GM19463 (cell line): ENCODE measurements around the gene NYAP1.

Experiments used
- ATAC-seq: cut with Tn5 transposase; IDR thresholded peaks from one replicate; pipeline ENCODE4 v1.9.1; 2021; ENCODE audit warnings: mild to moderate bottlenecking, moderate library complexity; ENCODE audit not compliant: unreplicated experiment

NYAP1 gene

DNA sequence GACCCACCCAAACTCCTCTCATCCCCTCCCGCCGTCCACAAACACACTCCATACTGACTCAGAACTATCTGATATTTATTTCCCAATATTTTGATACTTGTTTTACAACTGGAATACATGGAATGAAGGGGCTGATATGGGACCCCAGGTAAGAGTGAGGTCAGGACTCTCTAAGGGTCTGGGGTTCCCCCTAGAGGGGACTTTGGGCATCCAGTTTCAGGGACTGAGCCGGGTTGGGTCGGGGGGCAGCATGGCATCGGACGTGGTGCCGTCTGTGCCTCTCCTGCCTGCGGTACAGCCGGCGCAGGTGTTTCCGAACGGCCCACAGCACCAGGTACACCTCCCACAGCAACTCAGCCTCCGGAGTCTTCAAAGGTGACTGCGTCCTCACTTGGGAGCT, 27.2 kb upstream of the NYAP1 start:
- ATAC-seq, result no peak

DNA sequence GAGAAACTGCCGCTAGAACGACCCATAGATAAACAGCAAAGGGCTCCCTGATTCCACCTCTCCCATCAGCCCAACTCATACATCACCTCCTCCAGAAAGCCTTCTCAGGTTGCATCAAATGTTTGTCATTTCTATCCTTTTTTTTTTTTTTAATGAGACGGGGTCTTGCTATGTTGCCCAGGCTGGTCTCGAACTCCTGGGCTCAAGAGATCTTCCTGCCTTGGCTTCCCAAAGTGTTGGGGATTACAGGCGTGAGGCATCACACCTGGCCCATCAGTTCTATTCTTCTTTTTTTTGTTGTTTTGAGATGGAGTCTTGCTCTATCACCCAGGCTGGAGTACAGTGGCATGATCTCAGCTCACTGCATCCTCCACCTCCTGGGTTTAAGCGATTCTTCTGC, 26.7 kb upstream of the NYAP1 start:
- no peak for ATAC-seq

DNA sequence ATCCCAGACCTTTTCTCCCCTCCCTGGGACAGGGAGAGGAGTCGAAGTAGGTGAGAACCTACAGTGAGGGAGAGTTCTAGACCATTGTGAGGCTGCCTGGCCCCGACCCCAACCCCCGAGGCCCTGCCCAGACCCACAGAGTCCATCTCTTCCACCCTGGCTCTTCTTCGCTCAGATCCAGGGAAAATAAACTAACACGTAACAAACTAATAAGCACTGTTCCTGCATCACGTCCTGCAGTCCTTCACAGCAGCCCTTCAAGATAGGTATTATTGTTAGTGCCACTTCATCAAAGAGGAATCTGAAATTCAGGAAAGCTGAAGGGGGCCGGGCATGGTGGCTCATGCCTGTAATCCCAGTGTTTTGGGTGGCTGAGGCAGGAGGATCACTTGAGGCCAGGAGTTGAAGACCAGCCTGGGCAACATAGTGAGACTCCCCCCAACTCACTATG, 19.5 kb upstream of the NYAP1 start, which contains the start of gene SPACDR:
SPACDR (minus strand) TSS at position 51 of the 451 bp plus-strand sequence. CDS start 235 bp downstream, outside the sequence.
- ATAC-seq, result no peak

DNA sequence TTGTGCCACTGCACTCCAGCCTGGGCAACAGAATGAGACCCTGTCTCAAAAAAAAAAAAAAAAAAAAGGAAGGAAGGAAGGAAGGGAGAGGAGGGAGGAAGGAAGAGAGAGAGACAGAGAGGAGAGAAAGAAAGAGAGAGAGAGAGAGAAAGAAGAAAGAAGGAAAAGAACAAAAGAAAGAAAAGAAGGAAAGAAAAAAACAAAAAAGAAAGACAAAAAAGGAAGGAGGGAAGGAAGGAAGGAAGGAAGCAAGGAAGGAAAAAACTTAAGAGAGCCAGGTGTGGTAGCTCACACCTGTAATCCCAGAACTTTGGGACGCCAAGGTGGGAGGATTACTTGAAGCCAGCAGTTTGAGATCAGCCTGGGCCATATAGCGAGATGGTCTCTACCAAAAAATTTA, 18.9 kb upstream of the NYAP1 start:
- no peak for ATAC-seq

DNA sequence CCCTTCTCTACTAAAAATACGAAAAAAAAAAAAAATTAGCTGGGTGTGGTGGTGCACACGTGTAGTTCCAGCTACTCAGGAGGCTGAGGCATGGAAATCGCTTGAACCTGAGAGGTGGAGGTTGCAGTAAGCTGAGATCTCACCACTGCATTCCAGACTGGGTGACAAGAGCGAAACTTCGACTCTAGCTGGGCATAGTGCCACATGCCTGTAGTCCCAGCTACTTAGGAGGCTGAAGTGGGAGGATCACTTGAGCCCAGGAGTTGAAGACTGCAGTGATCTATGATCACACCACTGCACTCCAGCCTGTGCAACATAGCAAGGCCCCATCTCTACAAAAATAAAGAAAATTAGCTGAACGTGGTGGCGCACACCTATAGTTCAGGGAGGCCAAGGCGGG, 18.4 kb upstream of the NYAP1 start:
- ATAC-seq, result no peak

DNA sequence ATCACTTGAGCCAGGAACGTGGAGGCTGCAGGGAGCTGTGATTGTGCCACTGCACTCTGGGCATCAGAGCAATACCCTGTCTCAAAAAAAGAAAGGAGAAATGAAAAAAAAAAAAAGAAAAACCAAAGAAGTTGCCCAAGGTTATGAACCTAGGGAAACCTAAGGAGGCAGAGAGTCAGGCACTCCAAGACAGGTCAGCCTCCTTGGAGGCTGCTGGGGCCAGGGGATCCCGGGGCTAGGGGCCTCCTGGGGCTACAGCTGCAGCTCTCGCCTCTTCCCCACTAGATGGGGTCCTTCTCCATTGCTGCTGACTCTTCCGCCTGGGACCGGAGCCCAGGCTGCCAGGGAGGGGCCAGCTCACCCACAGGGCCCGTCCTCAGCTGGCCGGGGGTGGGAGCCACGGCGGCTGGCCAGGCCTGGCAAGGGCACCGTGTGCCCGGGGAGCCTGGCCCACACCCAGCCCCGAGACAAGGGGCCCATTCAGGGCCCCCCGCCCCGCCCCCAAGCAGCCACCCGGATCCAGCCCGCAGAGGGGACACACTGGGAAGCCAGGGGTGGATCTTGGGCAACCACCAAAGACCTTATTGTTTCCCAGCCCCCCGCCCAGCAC, 17.9 kb upstream of the NYAP1 start:
- ATAC-seq, result no peak

DNA sequence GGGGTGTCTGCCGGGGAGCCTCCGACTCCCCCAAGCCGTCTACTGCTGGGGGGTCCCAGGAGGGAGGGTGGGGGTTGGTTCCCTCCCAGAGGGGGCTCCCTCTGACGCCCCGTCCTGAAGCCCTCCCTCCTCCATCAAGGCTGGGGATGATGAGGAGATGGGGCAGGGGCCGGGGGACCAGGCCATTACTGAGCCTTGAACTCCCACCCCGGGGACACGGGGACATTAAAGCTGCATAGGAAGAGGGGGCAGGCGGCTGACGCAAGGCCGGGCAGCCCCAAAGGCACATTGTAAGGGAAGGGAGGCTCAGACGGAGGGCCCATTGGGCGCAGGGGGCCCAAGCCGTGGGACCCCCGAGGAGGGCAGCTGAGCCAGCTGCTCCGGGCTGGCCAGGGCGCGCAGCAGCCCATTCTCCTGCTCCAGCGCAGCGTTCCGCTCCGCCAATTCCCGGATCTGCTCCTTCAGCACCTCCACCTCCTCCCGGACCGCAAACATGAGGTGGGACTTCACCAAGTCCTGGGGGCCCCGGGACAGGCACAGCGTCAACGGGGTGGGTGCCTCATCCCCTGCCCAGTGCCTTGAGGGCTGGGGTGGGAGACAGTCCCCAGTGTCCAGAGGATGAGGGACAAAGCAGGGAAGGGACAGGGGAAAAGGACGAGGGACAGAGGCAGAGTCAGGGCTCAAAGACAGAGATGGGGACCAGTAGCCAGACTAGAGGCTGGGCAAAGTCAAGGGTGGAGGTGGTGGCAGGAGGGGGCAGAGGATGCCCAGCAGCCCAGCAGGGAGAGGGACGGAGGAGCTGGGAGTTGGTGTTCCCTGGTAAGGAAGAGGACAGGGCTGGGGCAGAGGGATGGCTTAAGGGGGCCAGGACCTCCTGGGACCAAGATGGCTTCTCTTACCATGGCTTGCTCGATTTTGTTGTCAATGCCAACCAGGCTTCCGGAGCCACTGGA, 16.8 kb upstream of the NYAP1 start:
- no peak for ATAC-seq

DNA sequence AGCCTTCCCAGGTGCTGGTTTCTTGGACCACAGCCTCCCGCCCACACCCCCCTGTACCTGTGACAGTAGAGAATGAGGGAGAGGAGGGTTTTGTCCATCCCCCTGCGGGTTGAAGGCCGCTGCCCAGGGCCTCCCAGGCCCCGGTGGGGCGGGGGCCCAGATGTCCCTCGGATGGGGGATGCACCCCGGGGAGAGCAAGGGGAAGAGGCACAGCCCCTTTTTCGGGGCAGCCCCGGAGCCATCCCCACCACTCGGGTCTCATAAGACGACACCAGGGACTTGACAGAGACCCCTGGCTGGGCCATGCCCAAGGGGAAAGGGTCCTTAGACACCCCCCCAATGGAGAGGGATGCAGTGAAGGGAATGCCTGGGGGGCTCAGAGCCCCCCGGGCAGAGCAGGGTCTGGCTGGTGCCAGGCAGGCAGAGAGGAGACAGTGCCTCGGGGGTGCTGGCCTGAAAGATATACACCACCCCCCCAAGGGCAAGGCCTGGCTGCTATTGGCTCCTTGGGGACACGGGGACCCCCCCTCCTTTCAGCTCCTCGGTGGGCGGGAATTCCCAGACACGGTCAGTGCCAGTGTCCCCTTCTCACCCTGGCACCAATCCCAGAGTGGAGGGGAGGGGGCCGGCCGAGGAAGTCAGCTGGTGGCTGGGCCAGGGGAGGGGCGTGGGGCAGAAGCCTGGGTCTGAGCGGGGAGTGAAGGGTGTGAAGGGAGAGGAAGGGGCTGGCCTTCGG, 15.9 kb upstream of the NYAP1 start:
- no peak for ATAC-seq

DNA sequence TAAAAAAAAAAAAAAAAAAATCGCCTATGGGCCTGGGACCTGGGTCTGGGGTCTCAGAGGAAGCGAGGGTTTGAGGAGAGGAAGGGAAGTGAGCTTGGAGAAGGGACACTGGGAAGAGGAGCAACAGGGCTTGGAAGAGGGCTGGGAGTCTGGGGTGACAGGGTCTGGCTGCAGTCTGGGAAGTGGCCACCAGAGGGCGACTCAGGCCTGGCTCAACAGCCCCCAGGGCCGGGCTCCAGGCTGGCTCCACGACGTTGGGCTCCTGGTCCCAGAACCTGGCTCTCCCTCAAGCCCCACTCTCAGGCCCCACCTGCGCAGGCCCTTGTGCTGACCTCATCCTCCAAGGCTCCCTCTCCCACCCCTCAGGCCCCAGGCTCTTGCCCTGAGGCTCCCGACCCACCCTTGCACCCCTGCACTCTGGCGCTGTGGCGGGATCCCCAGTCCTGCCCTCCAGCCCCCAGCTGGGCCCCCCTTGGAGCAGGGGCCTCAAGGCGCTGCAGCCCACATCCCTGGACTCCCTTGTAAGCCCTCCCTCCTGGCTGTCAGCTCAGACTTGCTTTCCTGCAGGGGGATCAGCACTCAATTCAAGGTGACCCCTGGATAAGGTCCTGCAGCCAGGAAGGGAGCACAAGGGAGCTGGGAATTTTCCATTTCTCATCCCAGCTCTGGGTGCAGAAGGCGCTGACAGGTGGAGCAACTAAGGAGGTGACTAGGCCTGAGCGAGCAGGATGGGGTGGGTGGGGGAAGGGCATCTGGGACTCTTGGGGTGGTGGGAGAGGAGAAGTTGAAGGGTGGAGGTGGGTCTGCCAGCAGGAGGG, 14.3 kb upstream of the NYAP1 start:
- no peak for ATAC-seq

DNA sequence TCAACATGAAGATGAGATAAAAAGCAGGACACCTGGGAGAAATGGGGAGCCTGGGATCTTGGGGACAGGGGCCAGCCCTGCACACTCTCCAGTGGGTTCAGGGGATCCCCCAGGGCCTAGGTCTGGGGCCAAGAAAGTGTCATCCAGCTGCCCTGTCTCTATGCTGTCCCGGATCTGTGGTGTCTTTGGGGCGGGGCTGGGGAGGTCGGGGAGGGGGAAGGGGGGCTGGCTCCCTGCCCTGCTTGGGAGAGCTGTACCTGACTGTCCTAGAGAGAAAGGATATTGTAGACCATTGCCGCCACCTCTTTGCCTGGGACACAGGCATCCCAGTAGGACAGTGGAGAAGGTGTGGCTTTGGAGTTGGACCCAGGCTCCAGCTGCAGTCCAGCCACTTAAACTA, 12.7 kb upstream of the NYAP1 start:
- no peak for ATAC-seq

DNA sequence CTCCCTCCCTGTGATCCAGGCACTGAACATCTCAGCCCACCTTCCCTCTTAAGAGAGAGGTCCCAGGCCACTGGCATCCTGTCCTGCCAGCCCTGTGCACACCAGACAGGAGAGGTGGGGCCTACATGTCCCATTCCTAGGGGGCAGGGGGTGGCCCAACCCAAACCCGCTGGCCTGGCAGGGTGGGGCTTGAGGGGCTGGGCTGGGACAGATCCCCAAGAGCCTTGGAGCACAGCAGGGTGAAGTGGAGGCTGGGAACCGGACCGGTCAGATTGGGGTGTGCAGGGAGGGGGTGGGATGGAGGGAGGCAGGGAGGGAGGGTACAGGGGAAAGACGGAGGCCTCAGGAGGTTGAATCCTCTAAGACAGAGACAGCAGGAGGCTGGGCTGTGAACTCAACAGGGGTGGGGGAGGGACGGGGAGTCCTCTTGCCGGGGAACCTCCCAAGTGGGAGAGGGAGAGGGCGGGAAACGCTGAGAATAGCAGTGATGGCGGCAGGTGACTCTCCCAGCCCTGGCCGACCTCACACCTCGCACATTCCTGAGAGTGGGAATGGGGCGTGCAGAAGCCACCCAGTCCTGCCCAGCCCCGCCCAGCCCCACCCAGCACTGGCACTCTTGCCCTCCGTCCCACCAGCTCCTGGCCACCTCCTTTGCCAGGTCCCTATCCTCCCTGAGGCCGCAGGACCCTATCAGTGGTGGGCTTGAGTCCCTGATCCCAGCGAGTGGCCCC, 11.4 kb upstream of the NYAP1 start:
- no peak for ATAC-seq

DNA sequence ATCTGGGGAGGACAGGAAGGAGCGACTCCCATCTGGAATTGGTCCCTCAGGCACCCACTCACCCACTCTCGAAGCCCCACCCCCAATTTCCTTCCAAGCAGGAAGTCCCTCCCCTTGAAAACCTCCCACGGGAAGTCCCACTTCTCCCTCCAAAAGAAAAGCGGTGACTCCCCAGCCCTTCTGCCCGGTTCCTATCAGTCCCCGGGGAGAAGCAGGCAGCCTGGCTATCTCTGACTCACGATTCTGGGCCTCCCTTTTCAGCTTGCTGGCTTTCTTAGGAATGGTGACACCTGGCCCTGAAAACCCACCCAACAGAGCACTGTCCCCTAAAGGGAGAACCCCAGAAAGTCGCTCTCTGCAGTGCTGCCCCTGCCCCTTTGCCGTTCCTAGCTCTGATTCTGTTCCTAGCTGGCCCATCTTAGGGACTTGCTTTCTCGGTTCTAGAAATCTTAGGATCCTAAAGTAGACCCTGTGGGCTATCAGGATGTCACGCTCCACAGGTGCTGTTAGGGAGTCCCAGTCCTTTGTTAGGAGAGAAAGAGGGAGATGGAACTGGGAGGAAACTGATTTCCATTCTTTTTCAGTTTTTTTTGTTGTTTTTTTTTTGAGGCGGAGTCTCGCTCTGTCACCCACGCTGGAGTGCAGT, 10.8 kb upstream of the NYAP1 start:
- no peak for ATAC-seq

DNA sequence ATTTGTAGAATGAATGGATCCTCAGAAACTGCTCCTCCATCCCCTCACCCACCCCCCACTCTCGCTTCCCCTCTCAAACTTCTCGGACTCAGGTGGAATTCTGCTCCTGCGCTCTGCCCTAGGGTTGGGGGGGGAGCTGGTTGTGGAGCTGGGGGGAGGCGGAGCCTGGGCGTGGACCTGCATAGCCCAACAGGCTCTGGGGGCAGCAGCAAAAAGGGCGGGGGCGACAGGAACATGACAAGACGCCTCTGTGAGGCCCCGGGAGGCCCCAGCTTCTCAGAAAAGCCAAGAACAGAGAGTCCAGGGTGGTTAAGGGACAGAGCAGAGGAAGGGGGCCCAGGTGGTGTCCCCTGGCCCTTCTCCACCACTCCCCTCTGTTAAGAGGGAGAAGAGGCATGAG, 8.2 kb upstream of the NYAP1 start:
- no peak for ATAC-seq

DNA sequence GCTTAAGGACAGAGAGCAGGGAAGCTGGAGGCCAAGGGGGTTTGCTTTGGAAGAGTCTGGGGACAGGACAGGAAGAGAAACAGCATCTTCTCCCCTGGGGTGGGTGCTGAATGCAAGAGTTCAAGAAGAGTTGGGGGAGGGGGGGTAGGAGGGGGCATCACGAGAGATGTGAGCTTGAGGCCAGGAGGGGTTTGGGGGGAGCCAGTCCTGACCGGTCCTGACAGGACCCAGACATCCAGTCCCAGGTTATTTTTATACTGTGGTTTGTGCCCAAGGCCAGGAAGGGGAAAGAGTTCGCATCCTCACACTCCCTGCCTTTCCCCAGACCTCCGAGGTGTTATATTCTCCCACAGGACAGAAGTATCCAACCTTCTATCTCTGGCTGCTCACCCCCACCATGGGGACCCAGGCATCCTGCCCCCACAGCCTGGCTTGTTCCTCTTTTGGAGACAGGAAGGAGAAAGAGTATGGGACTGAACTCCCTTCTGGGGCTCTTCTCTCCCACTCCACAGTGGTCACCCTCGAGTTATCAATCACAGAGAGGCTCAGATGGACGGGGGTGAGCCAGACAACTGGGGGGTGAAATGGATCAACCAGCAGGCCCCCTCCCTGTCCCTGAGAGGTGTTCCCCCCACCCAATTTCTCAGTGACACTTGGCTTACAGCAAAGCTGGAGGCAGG, 7.5 kb upstream of the NYAP1 start:
- no peak for ATAC-seq

DNA sequence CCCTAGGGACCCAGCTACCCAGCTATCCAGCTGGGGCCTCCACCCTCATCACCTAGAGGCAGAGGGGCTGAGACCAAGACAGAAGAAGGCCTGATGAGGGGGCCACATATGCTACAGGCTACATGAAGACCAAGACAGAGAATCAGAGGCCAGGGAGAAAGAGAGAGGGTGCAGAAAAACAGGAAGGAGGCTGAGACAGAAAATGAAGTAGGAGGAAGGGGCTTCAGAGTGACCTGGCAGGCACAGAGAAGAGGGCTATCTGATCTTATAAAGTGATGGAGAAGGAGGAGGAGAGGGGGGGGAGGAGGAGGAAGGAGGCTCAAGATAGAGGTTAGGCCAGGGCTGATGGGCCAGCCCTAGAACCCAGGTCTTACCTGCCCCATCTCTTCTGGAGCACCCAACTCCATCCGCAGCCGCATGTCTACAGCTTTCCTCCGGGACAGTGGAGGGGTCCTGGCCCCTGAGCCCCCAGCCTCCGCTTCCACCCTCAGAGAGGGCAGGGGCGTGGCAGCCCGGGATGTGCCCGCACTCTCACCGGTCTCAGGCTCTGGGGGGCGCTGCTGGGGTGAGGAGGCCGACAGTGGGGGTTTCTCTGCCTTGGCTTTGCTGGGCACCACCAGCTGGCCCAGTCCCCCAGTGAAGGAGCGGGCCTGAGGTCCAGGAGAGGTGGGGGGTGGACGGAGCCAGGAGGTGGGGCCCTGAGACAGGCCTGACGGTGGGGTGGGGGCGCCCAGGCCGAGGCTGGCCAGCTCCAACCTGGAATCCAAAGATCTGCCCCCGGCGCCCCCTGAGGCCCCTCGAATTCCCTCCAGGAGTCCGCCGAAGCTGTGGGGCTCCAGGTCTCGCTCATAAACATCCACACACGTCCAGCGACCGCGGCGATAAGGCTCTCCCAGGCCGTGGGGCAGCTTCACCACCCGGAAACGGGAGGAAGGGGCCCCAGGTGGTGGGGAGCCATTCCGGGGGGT, 6.5 kb upstream of the NYAP1 start:
- ATAC-seq, result no peak

DNA sequence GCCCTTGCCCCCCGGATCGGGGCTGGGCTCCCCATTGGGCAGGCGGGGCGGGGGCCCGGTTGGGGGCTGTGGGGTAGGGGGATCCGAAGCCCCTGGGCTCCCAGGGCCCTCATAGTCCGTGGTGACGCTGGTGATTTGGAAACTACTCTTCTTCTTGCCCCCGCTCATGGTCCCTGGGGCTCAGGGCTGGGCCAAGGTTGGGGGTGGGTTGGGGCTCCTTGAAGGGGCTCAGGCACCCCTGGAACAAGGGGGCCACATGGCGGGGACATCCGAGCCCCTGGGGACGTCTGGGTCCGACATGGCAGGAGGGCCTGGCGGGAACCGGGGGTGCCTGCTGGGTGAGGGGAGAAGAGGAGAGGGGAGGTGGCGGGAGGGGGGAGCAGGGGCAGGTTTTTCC, 5.9 kb upstream of the NYAP1 start:
- ATAC-seq, result no peak

DNA sequence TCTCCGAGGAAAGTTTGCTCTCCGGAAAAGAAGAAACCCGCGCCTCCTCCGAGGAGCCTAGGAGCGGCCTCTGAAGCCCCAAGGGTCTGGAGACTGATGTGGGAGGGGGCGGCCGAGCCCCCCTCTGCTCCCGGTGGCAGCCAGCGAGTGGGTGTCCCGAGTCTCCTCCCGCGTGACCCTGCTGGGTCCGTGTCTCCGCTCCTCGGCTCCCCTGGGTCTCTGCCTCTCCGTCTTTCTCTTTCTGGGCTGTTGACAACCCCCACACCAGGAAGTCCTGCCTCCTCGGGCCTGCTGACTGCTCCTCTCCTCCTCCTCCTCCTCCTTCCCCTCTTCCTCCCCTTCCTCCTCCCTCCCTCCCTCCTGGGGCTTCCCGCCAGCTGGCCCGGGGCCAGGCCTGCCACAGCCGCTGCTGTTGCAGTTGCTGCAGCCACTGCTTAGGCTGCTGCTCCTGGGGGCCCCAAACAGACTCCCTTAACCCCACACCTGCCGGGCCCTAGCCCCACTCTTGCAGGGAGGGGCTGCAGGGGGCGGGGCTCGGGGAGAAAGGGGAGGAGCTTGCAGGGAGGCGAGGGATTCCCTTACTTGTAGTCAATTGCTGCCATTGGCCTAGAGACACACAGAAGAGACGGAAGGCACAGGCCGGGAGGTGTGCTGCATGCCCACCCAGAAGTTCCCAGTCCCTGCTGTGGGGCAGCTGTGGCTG, 4.6 kb upstream of the NYAP1 start, which contains the start of gene TSC22D4:
TSC22D4 (minus strand) TSS at position 257 of the 703 bp plus-strand sequence. CDS start 1,176 bp downstream, outside the sequence.
- ATAC-seq, result peak; percentile 61
